Neuronal stem cell (in vitro differentiated cells): ENCODE results near the gene MPV17L2.
A peak's percentile ranks its signal among the peaks of the same experiment; 100 is the strongest.
"Not testable (repeated sequence)": the region's sequence is repeated elsewhere in the genome, so short reads cannot be mapped to it uniquely, and the experiment has no call there.

ENCODE experiments used
- DNase-seq: peaks from one replicate; pipeline ENCODE4 v3.0.0-alpha.2; 2013; ENCODE audit warnings: low spot score
- H2AFZ ChIP-seq: one replicate; pipeline ENCODE4 v1.6.1; 2013; ENCODE audit warnings: mild to moderate bottlenecking, low read length, inconsistent platforms
- H2AK5ac ChIP-seq: 2 replicates; pipeline ENCODE4 v1.6.1; 2013; ENCODE audit warnings: low read depth, mild to moderate bottlenecking, inconsistent platforms, low read length, moderate library complexity, mixed read lengths
- H2BK120ac ChIP-seq: 2 replicates; pipeline ENCODE4 v1.6.1; 2013; ENCODE audit warnings: low read depth, mild to moderate bottlenecking, inconsistent platforms, low read length, moderate library complexity, mixed read lengths
- H2BK12ac ChIP-seq: one replicate; pipeline ENCODE4 v1.6.1; 2013; ENCODE audit warnings: low read length, inconsistent platforms
- H2BK15ac ChIP-seq: 2 replicates; pipeline ENCODE4 v1.6.1; 2013; ENCODE audit warnings: mild to moderate bottlenecking, low read length, inconsistent platforms, mixed read lengths
- H2BK5ac ChIP-seq: one replicate; pipeline ENCODE4 v1.6.1; 2013; ENCODE audit warnings: inconsistent platforms, mild to moderate bottlenecking, low read length, moderate library complexity
- H3K14ac ChIP-seq: one replicate; pipeline ENCODE4 v1.6.1; 2013; ENCODE audit warnings: low read length, inconsistent platforms
- H3K18ac ChIP-seq: 2 replicates; pipeline ENCODE4 v1.6.1; 2013; ENCODE audit warnings: low read length, inconsistent platforms
- H3K23ac ChIP-seq: 2 replicates; pipeline ENCODE4 v1.6.1; 2013; ENCODE audit warnings: low read depth, mild to moderate bottlenecking, mixed read lengths, low read length, inconsistent platforms; ENCODE audit not compliant: poor library complexity
- H3K27ac ChIP-seq: replicated peaks from 3 replicates; pipeline ENCODE4 v1.5.1; 2013; ENCODE audit warnings: low read length, inconsistent platforms
- H3K27me3 ChIP-seq, 3 experiments: 2 replicates each; pipeline ENCODE4 v1.6.1; 2013; ENCODE audit warnings: low read length in 3 of 3, mild to moderate bottlenecking in 2 of 3, inconsistent platforms in 1 of 3, low read depth in 1 of 3, mixed read lengths in 1 of 3, moderate library complexity in 1 of 3; ENCODE audit not compliant: control insufficient read depth in 3 of 3, insufficient read depth in 3 of 3
- H3K36me3 ChIP-seq, 2 donors: replicated peaks in 1 of 2; 2 replicates each; pipeline ENCODE4 v1.6.1; 2013; ENCODE audit warnings: low read length in 2 of 2; ENCODE audit not compliant: control insufficient read depth in 2 of 2, insufficient read depth in 2 of 2
- H3K4ac ChIP-seq: 2 replicates; pipeline ENCODE4 v1.6.1; 2013; ENCODE audit warnings: inconsistent platforms, mild to moderate bottlenecking, low read length, moderate library complexity
- H3K4me1 ChIP-seq, 2 donors: 1 replicate in 1 of 2; 2 replicates in 1 of 2; pipeline ENCODE4 v1.6.1; 2013; ENCODE audit warnings: low read length in 2 of 2, low read depth in 1 of 2; ENCODE audit not compliant: control insufficient read depth in 2 of 2, insufficient read depth in 1 of 2
- H3K4me2 ChIP-seq: one replicate; pipeline ENCODE4 v1.6.1; 2013; ENCODE audit warnings: mild to moderate bottlenecking, low read length, inconsistent platforms; ENCODE audit not compliant: insufficient read depth, poor library complexity, severe bottlenecking
- H3K4me3 ChIP-seq, 2 donors: 2 replicates each; pipeline ENCODE4 v1.5.1; 2013; ENCODE audit warnings: low read length in 2 of 2, mild to moderate bottlenecking in 2 of 2, inconsistent platforms in 1 of 2, moderate library complexity in 1 of 2
- H3K79me1 ChIP-seq: one replicate; pipeline ENCODE4 v1.6.1; 2013; ENCODE audit warnings: low read depth, mild to moderate bottlenecking, inconsistent platforms, low read length, moderate library complexity
- H3K9ac ChIP-seq: one replicate; pipeline ENCODE4 v1.6.1; 2013; ENCODE audit warnings: mild to moderate bottlenecking, low read depth, low read length, inconsistent platforms; ENCODE audit not compliant: poor library complexity
- H3K9me3 ChIP-seq, 2 donors: replicated peaks in 1 of 2; 2 replicates each; pipeline versions ENCODE3 to v1.6.1; 2013; ENCODE audit warnings: low read length in 2 of 2, mild to moderate bottlenecking in 2 of 2, inconsistent platforms in 1 of 2, low read depth in 1 of 2, mixed read lengths in 1 of 2, moderate library complexity in 1 of 2; ENCODE audit not compliant: control insufficient read depth in 2 of 2, insufficient read depth in 1 of 2
- H4K8ac ChIP-seq: one replicate; pipeline ENCODE4 v1.6.1; 2013; ENCODE audit warnings: low read depth, mild to moderate bottlenecking, inconsistent platforms, low read length, moderate library complexity
- H4K91ac ChIP-seq: one replicate; pipeline ENCODE4 v1.6.1; 2013; ENCODE audit warnings: low read length, low read depth, mild to moderate bottlenecking, inconsistent platforms; ENCODE audit not compliant: poor library complexity
- WGBS, 2 donors: extraction: QIAGEN DNeasy Blood & Tissue Kit; methylation state at CpG; one replicate each; pipeline ENCODE4 v1.1.7; 2013; ENCODE audit warnings: missing lambda C conversion rate in 2 of 2, mixed read lengths in 1 of 2; ENCODE audit not compliant: insufficient read length in 2 of 2, insufficient replicate concordance in 1 of 2; ENCODE audit errors: extremely low coverage in 2 of 2; 5-methylcytosine and 5-hydroxymethylcytosine counted together

Gene MPV17L2

GRCh38 chr19:18206018-18206417 is 13.0 kb downstream of the MPV17L2 start:
- H3K4me1 ChIP-seq, result peaks cover 15% of the 10 kb centered on the region in 2 donors
- H3K18ac ChIP-seq, result no peak overlapping the region
- H2BK15ac ChIP-seq, result peak overlapping the region; percentile 67
- H3K14ac ChIP-seq, result no peak overlapping the region
- H2BK12ac ChIP-seq, result no peak overlapping the region
- peak overlapping the region; percentile 56 for H2AK5ac ChIP-seq
- H2BK120ac ChIP-seq, result no peak overlapping the region
- peaks cover 0 to 2% of the 10 kb centered on the region in 2 donors for H3K9me3 ChIP-seq
- no peak overlapping the region for H2BK5ac ChIP-seq
- H4K8ac ChIP-seq, result no peak overlapping the region
- H3K9ac ChIP-seq, result no peak overlapping the region
- H3K36me3 ChIP-seq, result no peaks in the 10 kb centered on the region
- no peak overlapping the region for H3K23ac ChIP-seq
- H4K91ac ChIP-seq, result no peak overlapping the region
- H3K4ac ChIP-seq, result no peak overlapping the region
- H2AFZ ChIP-seq, result peak overlapping the region; percentile 86
- no CpG with 5 or more reads among the region's 12 CpGs for WGBS, 2 donors
- no peak overlapping the region for H3K27ac ChIP-seq
- H3K79me1 ChIP-seq, result peaks cover 5% of the 10 kb centered on the region
- peaks cover 0 to 18% (median 6%) of the 10 kb centered on the region in 3 experiments for H3K27me3 ChIP-seq
- no peak overlapping the region for H3K4me2 ChIP-seq
- DNase-seq, result no peak
- peak overlapping the region in 1 of 2 donors; percentile 51 for H3K4me3 ChIP-seq

DNA sequence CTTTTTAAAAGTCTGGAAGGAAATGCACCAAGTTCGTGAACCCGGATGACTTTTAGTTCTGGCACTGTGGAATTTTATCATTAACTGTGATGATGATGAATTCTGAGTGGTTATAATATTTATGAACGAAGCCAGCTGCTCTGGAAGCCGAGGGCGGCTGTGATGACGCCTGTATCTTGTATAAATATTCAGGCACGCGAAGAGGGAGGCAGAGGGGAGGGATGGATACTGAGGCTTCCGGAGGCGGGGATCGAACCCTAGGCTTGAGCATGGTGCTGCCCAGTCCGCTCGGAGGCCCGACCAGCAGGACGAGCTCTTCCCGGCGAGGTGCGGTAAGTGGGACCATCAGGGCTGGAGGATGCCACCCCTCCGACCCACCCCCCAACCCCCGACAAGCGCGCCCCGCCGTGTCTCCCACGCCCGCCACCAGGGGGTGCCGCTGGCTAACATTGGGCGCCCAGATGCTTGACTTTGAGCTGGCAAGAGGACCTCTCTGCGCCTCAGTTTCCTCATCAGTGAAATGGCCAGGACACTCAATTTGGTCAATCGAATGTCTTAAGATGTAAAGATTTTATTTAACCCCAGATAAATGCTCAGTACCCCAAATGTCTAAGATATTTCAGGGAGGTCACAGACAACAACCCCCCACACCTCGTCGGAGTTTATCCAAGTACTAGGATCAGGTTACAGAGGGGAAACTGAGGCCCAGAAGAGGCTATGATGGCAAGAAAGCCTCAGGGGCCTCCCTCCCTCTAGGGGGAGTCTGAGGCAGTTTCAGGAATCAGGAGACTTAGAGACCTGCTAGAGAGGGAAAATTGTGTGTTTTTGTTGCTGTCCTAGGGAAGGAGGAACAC is 15.3 kb downstream of the MPV17L2 start:
- no peak overlapping the region for H3K27ac ChIP-seq

GRCh38 chr19:18209912-18210311 is 16.9 kb downstream of the MPV17L2 start:
- H4K8ac ChIP-seq, H3K4ac ChIP-seq, H3K18ac ChIP-seq, DNase-seq, H3K14ac ChIP-seq, H2BK15ac ChIP-seq, H3K23ac ChIP-seq, H4K91ac ChIP-seq, H3K4me1 ChIP-seq, H2BK5ac ChIP-seq, H3K4me2 ChIP-seq, H3K36me3 ChIP-seq, H2AK5ac ChIP-seq, H2BK120ac ChIP-seq, H3K27me3 ChIP-seq, H3K27ac ChIP-seq, H2AFZ ChIP-seq, H3K9me3 ChIP-seq, H3K79me1 ChIP-seq, H2BK12ac ChIP-seq, H3K9ac ChIP-seq, H3K4me3 ChIP-seq: not testable (repeated sequence)
- no CpG with 5 or more reads among the region's 5 CpGs for WGBS, 2 donors

More for the DNA sequence above, 15.3 kb downstream of the MPV17L2 start:
- H3K18ac ChIP-seq, result no peak overlapping the region
- peaks cover 11% of the 10 kb centered on the region in 2 donors for H3K4me1 ChIP-seq
- H2AFZ ChIP-seq, result no peak overlapping the region
- H2AK5ac ChIP-seq, result no peak overlapping the region
- no peak overlapping the region for H3K4me3 ChIP-seq
- H3K9ac ChIP-seq, result no peak overlapping the region
- WGBS, 2 donors, result no CpG with 5 or more reads among the region's 32 CpGs
- peaks cover 0 to under 1% of the 10 kb centered on the region in 2 donors for H3K9me3 ChIP-seq
- peaks cover 1 to 4% (median 4%) of the 10 kb centered on the region in 3 experiments for H3K27me3 ChIP-seq
- no peak overlapping the region for H3K14ac ChIP-seq
- peak overlapping the region; percentile 23 for H3K23ac ChIP-seq
- H2BK15ac ChIP-seq, result no peak overlapping the region
- no peak overlapping the region for H3K4me2 ChIP-seq
- no peak overlapping the region for H2BK12ac ChIP-seq
- DNase-seq, result no peak
- no peaks in the 10 kb centered on the region for H3K36me3 ChIP-seq
- H4K8ac ChIP-seq, result no peak overlapping the region
- H2BK120ac ChIP-seq, result no peak overlapping the region
- H2BK5ac ChIP-seq, result no peak overlapping the region
- H4K91ac ChIP-seq, result no peak overlapping the region
- H3K4ac ChIP-seq, result no peak overlapping the region
- H3K79me1 ChIP-seq, result peaks cover under 1% of the 10 kb centered on the region

GRCh38 chr19:18211683-18212082 is 18.7 kb downstream of the MPV17L2 start:
- H2AK5ac ChIP-seq, result no peak overlapping the region
- H3K9ac ChIP-seq, result no peak overlapping the region

More at GRCh38 chr19:18211683-18212082, 18.7 kb downstream of the MPV17L2 start:
- no CpG with 5 or more reads among the region's 14 CpGs for WGBS, 2 donors
- H4K91ac ChIP-seq, result no peak overlapping the region
- H3K9me3 ChIP-seq, result peaks cover 0 to 2% of the 10 kb centered on the region in 2 donors
- DNase-seq, result no peak
- no peaks in the 10 kb centered on the region for H3K4me1 ChIP-seq
- no peak overlapping the region for H2BK5ac ChIP-seq
- H3K14ac ChIP-seq, result peak overlapping the region; percentile 11
- H3K23ac ChIP-seq, result no peak overlapping the region
- peaks cover 0 to 4% (median 0%) of the 10 kb centered on the region in 3 experiments for H3K27me3 ChIP-seq
- no peak overlapping the region for H2AFZ ChIP-seq
- H3K27ac ChIP-seq, result no peak overlapping the region
- H2BK12ac ChIP-seq, result no peak overlapping the region
- no peak overlapping the region for H3K18ac ChIP-seq
- H2BK15ac ChIP-seq, result no peak overlapping the region
- H3K4me3 ChIP-seq, result no peak overlapping the region
- H3K4me2 ChIP-seq, result no peak overlapping the region
- no peaks in the 10 kb centered on the region for H3K36me3 ChIP-seq
- H4K8ac ChIP-seq, result no peak overlapping the region
- no peak overlapping the region for H3K4ac ChIP-seq
- no peak overlapping the region for H2BK120ac ChIP-seq
- no peaks in the 10 kb centered on the region for H3K79me1 ChIP-seq
